ENCODE results near the gene ZFAND3. TPM values are rescaled to one million over a fixed set of nuclear protein-coding genes. Genes with fewer than 3 reads are reported as not detected.

ZFAND3 gene
- polyA plus RNA-seq, 4 donors: 35.9 to 80.4 (median 40.9) TPM

GRCh38 chr6:37845026-37845911 lies 25.7 kb downstream of the ZFAND3 start:
- no peak for FAIRE-seq
- Histone ChIP-seq H3K4me1 (ENCODE audit: control insufficient read depth in 3 of 3, insufficient read depth in 2 of 3, low read depth in 1 of 3, low read length in 2 of 3) (peaks cover 0 to 4% (median 0%) of the 10 kb centered on the region in 3 donors), H3K27me3 (ENCODE audit: control insufficient read depth in 3 of 3, insufficient read depth in 3 of 3, low read length in 3 of 3) (no peaks in the 10 kb centered on the region), H3K36me3 (ENCODE audit: control insufficient read depth in 3 of 3, insufficient read depth in 2 of 3, low read depth in 1 of 3, low read length in 3 of 3) (peaks cover 0 to 8% (median 0%) of the 10 kb centered on the region in 3 donors), H3K4me3 (ENCODE audit: low read depth in 1 of 3, low read length in 3 of 3) (no peak overlapping the region), H3K9me3 (ENCODE audit: control insufficient read depth in 2 of 2, insufficient read depth in 1 of 2, low read depth in 1 of 2, low read length in 1 of 2) (no peaks in the 10 kb centered on the region), H3K27ac (ENCODE audit: low read depth in 1 of 3, low read length in 2 of 3) (no peak overlapping the region)
- DNase-seq: peak in 1 of 2 donors; percentile 17
- 18 to 65% (median 38%) methylated on average over 6 of the region's 6 CpGs for WGBS, 3 donors

- Histone ChIP-seq H3K4me1 (ENCODE audit: control insufficient read depth in 3 of 3, insufficient read depth in 2 of 3, low read depth in 1 of 3, low read length in 2 of 3) (peaks cover 0 to 4% (median 4%) of the 10 kb centered on the region in 3 donors), H3K4me3 (ENCODE audit: low read depth in 1 of 3, low read length in 3 of 3) (no peak overlapping the region), H3K36me3 (ENCODE audit: control insufficient read depth in 3 of 3, insufficient read depth in 2 of 3, low read depth in 1 of 3, low read length in 3 of 3) (peaks cover 0 to 7% (median 0%) of the 10 kb centered on the region in 3 donors), H3K27ac (ENCODE audit: low read depth in 1 of 3, low read length in 2 of 3) (no peak overlapping the region), H3K9me3 (ENCODE audit: control insufficient read depth in 2 of 2, insufficient read depth in 1 of 2, low read depth in 1 of 2, low read length in 1 of 2) (no peaks in the 10 kb centered on the region), H3K27me3 (ENCODE audit: control insufficient read depth in 3 of 3, insufficient read depth in 3 of 3, low read length in 3 of 3) (no peaks in the 10 kb centered on the region)
- DNase-seq (no peak), FAIRE-seq (no peak)
Observed at GRCh38 chr6:37845930-37846329, 26.4 kb downstream of the ZFAND3 start.

- peaks cover 0 to 5% (median 4%) of the 10 kb centered on the region in 3 donors for H3K4me1 ChIP-seq (ENCODE audit: control insufficient read depth in 3 of 3, insufficient read depth in 2 of 3, low read depth in 1 of 3, low read length in 2 of 3)
- H3K4me3 ChIP-seq (ENCODE audit: low read depth in 1 of 3, low read length in 3 of 3): no peak overlapping the region
- FAIRE-seq (no peak), DNase-seq (no peak)
- no peak overlapping the region for H3K27ac ChIP-seq (ENCODE audit: low read depth in 1 of 3, low read length in 2 of 3)
- 95 to 96% (median 96%) methylated on average over 3 of the region's 3 CpGs for WGBS, 3 donors
- no peaks in the 10 kb centered on the region for H3K9me3 ChIP-seq (ENCODE audit: control insufficient read depth in 2 of 2, insufficient read depth in 1 of 2, low read depth in 1 of 2, low read length in 1 of 2)
- H3K36me3 ChIP-seq (ENCODE audit: control insufficient read depth in 3 of 3, insufficient read depth in 2 of 3, low read depth in 1 of 3, low read length in 3 of 3): peaks cover 0 to 7% (median 0%) of the 10 kb centered on the region in 3 donors
- no peaks in the 10 kb centered on the region for H3K27me3 ChIP-seq (ENCODE audit: control insufficient read depth in 3 of 3, insufficient read depth in 3 of 3, low read length in 3 of 3)
Observed at GRCh38 chr6:37847704-37848103, 28.2 kb downstream of the ZFAND3 start.

- 94 to 96% (median 94%) methylated on average over 4 of the region's 4 CpGs for WGBS, 3 donors
- FAIRE-seq (no peak), DNase-seq (no peak)
- peaks cover 0 to 7% (median 0%) of the 10 kb centered on the region in 3 donors for H3K36me3 ChIP-seq (ENCODE audit: control insufficient read depth in 3 of 3, insufficient read depth in 2 of 3, low read depth in 1 of 3, low read length in 3 of 3)
- H3K4me3 ChIP-seq (ENCODE audit: low read depth in 1 of 3, low read length in 3 of 3): no peak overlapping the region
- peaks cover 0 to 5% (median 4%) of the 10 kb centered on the region in 3 donors for H3K4me1 ChIP-seq (ENCODE audit: control insufficient read depth in 3 of 3, insufficient read depth in 2 of 3, low read depth in 1 of 3, low read length in 2 of 3)
- H3K9me3 ChIP-seq (ENCODE audit: control insufficient read depth in 2 of 2, insufficient read depth in 1 of 2, low read depth in 1 of 2, low read length in 1 of 2): no peaks in the 10 kb centered on the region
- no peak overlapping the region for H3K27ac ChIP-seq (ENCODE audit: low read depth in 1 of 3, low read length in 2 of 3)
- H3K27me3 ChIP-seq (ENCODE audit: control insufficient read depth in 3 of 3, insufficient read depth in 3 of 3, low read length in 3 of 3): no peaks in the 10 kb centered on the region
Observed at GRCh38 chr6:37848371-37848770, 28.8 kb downstream of the ZFAND3 start.

GRCh38 chr6:37850260-37850659 lies 30.7 kb downstream of the ZFAND3 start:
- H3K27me3 ChIP-seq (ENCODE audit: control insufficient read depth in 3 of 3, insufficient read depth in 3 of 3, low read length in 3 of 3): no peaks in the 10 kb centered on the region
- H3K9me3 ChIP-seq (ENCODE audit: control insufficient read depth in 2 of 2, insufficient read depth in 1 of 2, low read depth in 1 of 2, low read length in 1 of 2): no peaks in the 10 kb centered on the region
- FAIRE-seq (no peak), DNase-seq (no peak)
- WGBS, 3 donors: 86 to 93% (median 89%) methylated on average over 4 of the region's 4 CpGs
- H3K4me1 ChIP-seq (ENCODE audit: control insufficient read depth in 3 of 3, insufficient read depth in 2 of 3, low read depth in 1 of 3, low read length in 2 of 3): peaks cover 0 to 5% (median 2%) of the 10 kb centered on the region in 3 donors
- H3K4me3 ChIP-seq (ENCODE audit: low read depth in 1 of 3, low read length in 3 of 3): no peak overlapping the region
- no peak overlapping the region for H3K27ac ChIP-seq (ENCODE audit: low read depth in 1 of 3, low read length in 2 of 3)
- no peaks in the 10 kb centered on the region for H3K36me3 ChIP-seq (ENCODE audit: control insufficient read depth in 3 of 3, insufficient read depth in 2 of 3, low read depth in 1 of 3, low read length in 3 of 3)

- H3K4me3 ChIP-seq (ENCODE audit: low read depth in 1 of 3, low read length in 3 of 3): no peak overlapping the region
- H3K9me3 ChIP-seq (ENCODE audit: control insufficient read depth in 2 of 2, insufficient read depth in 1 of 2, low read depth in 1 of 2, low read length in 1 of 2): no peaks in the 10 kb centered on the region
- no peak overlapping the region for H3K27ac ChIP-seq (ENCODE audit: low read depth in 1 of 3, low read length in 2 of 3)
- peaks cover 0 to 5% (median 2%) of the 10 kb centered on the region in 3 donors for H3K4me1 ChIP-seq (ENCODE audit: control insufficient read depth in 3 of 3, insufficient read depth in 2 of 3, low read depth in 1 of 3, low read length in 2 of 3)
- H3K36me3 ChIP-seq (ENCODE audit: control insufficient read depth in 3 of 3, insufficient read depth in 2 of 3, low read depth in 1 of 3, low read length in 3 of 3): no peaks in the 10 kb centered on the region
- H3K27me3 ChIP-seq (ENCODE audit: control insufficient read depth in 3 of 3, insufficient read depth in 3 of 3, low read length in 3 of 3): no peaks in the 10 kb centered on the region
- no peak for DNase-seq
- FAIRE-seq: no peak
- 81 to 83% (median 82%) methylated on average over 9 of the region's 9 CpGs for WGBS, 3 donors
Observed at GRCh38 chr6:37850728-37851285, 31.3 kb downstream of the ZFAND3 start.

- WGBS, 3 donors: 78 to 94% (median 85%) methylated on average over 1 of the region's 1 CpG
- peaks cover 0 to 5% (median 0%) of the 10 kb centered on the region in 3 donors for H3K4me1 ChIP-seq (ENCODE audit: control insufficient read depth in 3 of 3, insufficient read depth in 2 of 3, low read depth in 1 of 3, low read length in 2 of 3)
- peaks cover 0 to 5% (median 0%) of the 10 kb centered on the region in 3 donors for H3K36me3 ChIP-seq (ENCODE audit: control insufficient read depth in 3 of 3, insufficient read depth in 2 of 3, low read depth in 1 of 3, low read length in 3 of 3)
- DNase-seq (no peak), FAIRE-seq (no peak)
- no peaks in the 10 kb centered on the region for H3K9me3 ChIP-seq (ENCODE audit: control insufficient read depth in 2 of 2, insufficient read depth in 1 of 2, low read depth in 1 of 2, low read length in 1 of 2)
- no peak overlapping the region for H3K4me3 ChIP-seq (ENCODE audit: low read depth in 1 of 3, low read length in 3 of 3)
- no peaks in the 10 kb centered on the region for H3K27me3 ChIP-seq (ENCODE audit: control insufficient read depth in 3 of 3, insufficient read depth in 3 of 3, low read length in 3 of 3)
- H3K27ac ChIP-seq (ENCODE audit: low read depth in 1 of 3, low read length in 2 of 3): no peak overlapping the region
Observed at GRCh38 chr6:37851997-37852524, 32.5 kb downstream of the ZFAND3 start.

- Histone ChIP-seq H3K27me3 (ENCODE audit: control insufficient read depth in 3 of 3, insufficient read depth in 3 of 3, low read length in 3 of 3) (no peaks in the 10 kb centered on the region), H3K4me3 (ENCODE audit: low read depth in 1 of 3, low read length in 3 of 3) (no peak overlapping the region), H3K4me1 (ENCODE audit: control insufficient read depth in 3 of 3, insufficient read depth in 2 of 3, low read depth in 1 of 3, low read length in 2 of 3) (no peaks in the 10 kb centered on the region), H3K36me3 (ENCODE audit: control insufficient read depth in 3 of 3, insufficient read depth in 2 of 3, low read depth in 1 of 3, low read length in 3 of 3) (peaks cover 0 to 5% (median 0%) of the 10 kb centered on the region in 3 donors), H3K9me3 (ENCODE audit: control insufficient read depth in 2 of 2, insufficient read depth in 1 of 2, low read depth in 1 of 2, low read length in 1 of 2) (no peaks in the 10 kb centered on the region), H3K27ac (ENCODE audit: low read depth in 1 of 3, low read length in 2 of 3) (no peak overlapping the region)
- no peak for FAIRE-seq
- WGBS, 3 donors: 91 to 97% (median 94%) methylated on average over 2 of the region's 2 CpGs
- DNase-seq: no peak
Observed at GRCh38 chr6:37856285-37856684, 36.8 kb downstream of the ZFAND3 start.
